Lower leg skin (tissue), 4 donors: ENCODE measurements around the gene FAM240A. TPM values are rescaled to one million over a fixed set of nuclear protein-coding genes. Genes with fewer than 3 reads are reported as not detected.

Experiments used
- total RNA-seq, 4 donors: library from RNA; depleted of rRNA; stranded (reverse); fragments of >200 nt; gene quantifications; one replicate each; pipeline ENCODE4 v1.1.0, GENCODE V29; 2016

The FAM240A gene
- total RNA-seq, 4 donors from 2014 or later: 0.42 TPM; not detected in 3

Other genes with a start within 250 kb of the FAM240A start
- gene CCR5, start 241.6 kb upstream of the FAM240A start, total RNA-seq: under 1 TPM in 3 of 4 donors, not detected in 1; 0.16 to 0.55 (median 0.20) TPM
- 1 to 10 TPM in 2 of 4 donors, under 1 TPM in 2; 0.32 to 1.2 (median 0.78) TPM for gene CCRL2, start 205.3 kb upstream of the FAM240A start, total RNA-seq
- gene LTF, start 147.6 kb upstream of the FAM240A start, total RNA-seq: 1 to 10 TPM in 3 of 4 donors, under 1 TPM in 1; 0.91 to 3.9 (median 2.5) TPM
- not detected for gene RTP3, start 114.5 kb upstream of the FAM240A start, total RNA-seq
- gene LRRC2, start 46.2 kb upstream of the FAM240A start, total RNA-seq: 1 to 10 TPM; 1.0 to 3.5 (median 3.3) TPM
- 100 to 1,000 TPM in 2 of 4 donors, 10 to 100 TPM in 2; 86.5 to 175 (median 105) TPM for gene ALS2CL, start 81.2 kb downstream of the FAM240A start, total RNA-seq
- 1 to 10 TPM in 1 of 4 donors, under 1 TPM in 3; 0.37 to 1.1 (median 0.67) TPM for gene TMIE, start 88.9 kb downstream of the FAM240A start, total RNA-seq
- under 1 TPM in 2 of 4 donors, not detected in 2; 0.13 to 0.52 TPM for gene PRSS50, start 105.3 kb downstream of the FAM240A start, total RNA-seq